ES-I3 (cell line): ENCODE data around the gene MAG.

Experiments
- H3K36me3 ChIP-seq: 2 replicates; pipeline ENCODE4 v1.6.1; 2013; ENCODE audit warnings: mild to moderate bottlenecking, low read length, control low read depth, moderate library complexity; ENCODE audit not compliant: insufficient read depth
- H3K4me1 ChIP-seq: 2 replicates; pipeline ENCODE4 v1.6.1; 2013; ENCODE audit warnings: mild to moderate bottlenecking, control low read depth, low read length; ENCODE audit not compliant: insufficient read depth
- H3K9ac ChIP-seq: 2 replicates; pipeline ENCODE4 v1.6.1; 2013; ENCODE audit warnings: low read depth, mild to moderate bottlenecking, low read length, moderate library complexity
- H3K9me3 ChIP-seq: 2 replicates; pipeline ENCODE4 v1.6.1; 2013; ENCODE audit warnings: mild to moderate bottlenecking, low read length, moderate library complexity; ENCODE audit not compliant: control insufficient read depth, insufficient read depth

The MAG gene

DNA sequence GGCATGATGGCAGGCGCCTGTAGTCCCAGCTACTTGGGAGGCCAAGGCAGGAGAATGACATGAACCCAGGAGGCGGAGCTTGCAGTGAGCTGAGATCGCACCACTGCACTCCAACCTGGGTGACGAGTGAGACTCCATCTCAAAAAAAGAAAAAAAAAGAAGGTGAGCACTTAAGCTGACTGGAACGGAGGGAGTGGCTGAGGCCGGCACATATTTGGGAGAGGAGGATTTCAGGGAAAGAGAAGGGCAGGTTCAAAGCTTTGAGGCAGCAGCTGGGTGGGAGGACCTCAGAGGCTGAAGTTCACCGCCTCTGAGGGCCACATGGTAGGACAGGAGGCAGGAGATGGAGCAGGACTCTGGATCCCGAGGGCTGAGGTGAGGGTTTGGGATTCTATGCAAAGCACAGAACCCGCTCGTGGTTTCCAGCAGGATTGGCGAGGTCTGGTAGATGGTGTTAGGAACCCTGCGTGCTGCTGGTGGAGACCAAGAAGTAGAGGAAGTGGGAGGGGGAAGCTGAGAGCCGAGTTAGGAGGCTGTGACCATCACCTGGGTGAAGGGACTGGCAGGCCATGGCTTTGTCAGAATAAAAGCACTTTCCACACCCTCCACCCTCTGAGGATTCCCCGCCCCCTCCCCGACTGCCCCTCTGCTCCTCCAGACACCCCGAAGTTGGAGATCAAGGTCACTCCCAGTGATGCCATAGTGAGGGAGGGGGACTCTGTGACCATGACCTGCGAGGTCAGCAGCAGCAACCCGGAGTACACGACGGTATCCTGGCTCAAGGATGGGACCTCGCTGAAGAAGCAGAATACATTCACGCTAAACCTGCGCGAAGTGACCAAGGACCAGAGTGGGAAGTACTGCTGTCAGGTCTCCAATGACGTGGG is 45.4 kb downstream of the MAG start:
- H3K9ac ChIP-seq: no peak overlapping the region
- peaks cover 1% of the 10 kb centered on the region; the same call in 1 of the 2 replicates for H3K4me1 ChIP-seq
- no peaks in the 10 kb centered on the region for H3K36me3 ChIP-seq
- H3K9me3 ChIP-seq: no peaks in the 10 kb centered on the region

- Histone ChIP-seq H3K9me3 (no peaks in the 10 kb centered on the region), H3K36me3 (no peaks in the 10 kb centered on the region), H3K9ac (no peak overlapping the region), H3K4me1 (peaks cover 3% of the 10 kb centered on the region; the same call in 1 of the 2 replicates)
These were observed 46.0 kb downstream of the MAG start for GRCh38 chr19:35337984-35338296.

- Histone ChIP-seq H3K36me3 (no peaks in the 10 kb centered on the region), H3K9me3 (no peaks in the 10 kb centered on the region), H3K9ac (no peak overlapping the region)
These were observed 48.5 kb downstream of the MAG start for GRCh38 chr19:35340431-35340830.

DNA sequence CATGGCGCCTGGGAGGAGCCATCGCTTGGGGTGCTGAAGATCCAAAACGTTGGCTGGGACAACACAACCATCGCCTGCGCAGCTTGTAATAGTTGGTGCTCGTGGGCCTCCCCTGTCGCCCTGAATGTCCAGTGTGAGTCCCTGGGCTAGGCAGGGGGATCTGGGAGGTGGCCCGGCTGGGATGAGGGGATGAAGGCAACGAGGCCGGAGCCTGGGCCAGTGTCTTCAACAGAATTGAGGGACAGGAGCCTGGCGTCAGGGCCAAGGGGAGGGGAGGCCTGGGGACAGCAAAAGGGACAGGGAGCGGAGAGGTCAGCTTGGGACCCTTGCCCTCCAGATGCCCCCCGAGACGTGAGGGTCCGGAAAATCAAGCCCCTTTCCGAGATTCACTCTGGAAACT is 49.0 kb downstream of the MAG start:
- Histone ChIP-seq H3K36me3 (no peaks in the 10 kb centered on the region), H3K4me1 (peaks cover 3% of the 10 kb centered on the region; the same call in 1 of the 2 replicates), H3K9ac (no peak overlapping the region), H3K9me3 (no peaks in the 10 kb centered on the region)

More at GRCh38 chr19:35340431-35340830, 48.5 kb downstream of the MAG start:
- H3K4me1 ChIP-seq: peaks cover 3% of the 10 kb centered on the region; the same call in 1 of the 2 replicates

DNA sequence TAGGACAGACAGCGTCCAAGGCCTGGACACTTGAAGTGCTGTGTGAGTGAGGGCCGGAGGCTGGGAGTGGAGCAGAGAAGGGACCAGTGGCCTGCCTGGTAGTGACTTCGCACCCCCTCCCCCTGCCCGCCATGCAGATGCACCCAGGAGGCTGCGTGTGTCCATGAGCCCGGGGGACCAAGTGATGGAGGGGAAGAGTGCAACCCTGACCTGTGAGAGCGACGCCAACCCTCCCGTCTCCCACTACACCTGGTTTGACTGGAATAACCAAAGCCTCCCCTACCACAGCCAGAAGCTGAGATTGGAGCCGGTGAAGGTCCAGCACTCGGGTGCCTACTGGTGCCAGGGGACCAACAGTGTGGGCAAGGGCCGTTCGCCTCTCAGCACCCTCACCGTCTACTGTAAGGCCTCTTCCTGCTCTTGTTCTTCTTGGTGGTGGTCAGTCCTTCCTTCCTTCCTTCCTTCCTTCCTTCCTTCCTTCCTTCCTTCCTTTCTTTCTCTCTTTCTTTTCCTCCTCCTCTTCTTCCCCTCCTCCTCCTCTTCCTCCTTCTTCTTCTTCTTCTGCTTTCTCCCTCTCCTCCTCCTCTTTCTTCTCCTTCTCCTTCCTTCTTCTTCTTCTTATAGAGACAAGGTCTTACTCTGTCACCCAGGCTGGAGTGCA is 49.7 kb downstream of the MAG start:
- Histone ChIP-seq H3K36me3 (no peaks in the 10 kb centered on the region), H3K9ac (no peak overlapping the region), H3K4me1 (peaks cover 3% of the 10 kb centered on the region; the same call in 1 of the 2 replicates), H3K9me3 (no peaks in the 10 kb centered on the region)

DNA sequence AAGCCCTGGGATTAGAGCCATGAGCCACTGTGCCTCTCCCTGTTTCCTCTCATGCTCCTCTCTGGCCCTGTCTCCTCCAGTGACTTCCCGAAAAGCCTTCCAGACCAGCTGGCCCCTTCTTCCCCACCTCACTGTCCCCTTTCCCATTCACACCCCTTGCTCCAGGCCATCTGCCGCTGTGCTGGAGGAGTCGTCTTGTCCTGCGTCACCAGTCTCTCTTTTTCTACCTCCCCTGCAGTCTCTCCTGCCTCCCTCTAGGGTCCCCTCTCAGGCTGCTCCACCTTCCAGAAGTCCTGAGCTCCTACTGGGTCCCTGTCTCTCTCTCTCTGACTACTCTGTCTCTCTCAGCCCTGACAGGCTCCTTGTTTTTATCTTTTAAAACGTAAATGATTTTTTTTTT is 50.5 kb downstream of the MAG start:
- no peaks in the 10 kb centered on the region for H3K36me3 ChIP-seq
- peaks cover 3% of the 10 kb centered on the region; the same call in 1 of the 2 replicates for H3K4me1 ChIP-seq
- no peaks in the 10 kb centered on the region for H3K9me3 ChIP-seq
- H3K9ac ChIP-seq: no peak overlapping the region

- Histone ChIP-seq H3K9me3 (no peaks in the 10 kb centered on the region), H3K4me1 (peaks cover 3% of the 10 kb centered on the region; the same call in 1 of the 2 replicates), H3K9ac (no peak overlapping the region), H3K36me3 (no peaks in the 10 kb centered on the region)
These were observed 52.6 kb downstream of the MAG start for GRCh38 chr19:35344511-35345031.

DNA sequence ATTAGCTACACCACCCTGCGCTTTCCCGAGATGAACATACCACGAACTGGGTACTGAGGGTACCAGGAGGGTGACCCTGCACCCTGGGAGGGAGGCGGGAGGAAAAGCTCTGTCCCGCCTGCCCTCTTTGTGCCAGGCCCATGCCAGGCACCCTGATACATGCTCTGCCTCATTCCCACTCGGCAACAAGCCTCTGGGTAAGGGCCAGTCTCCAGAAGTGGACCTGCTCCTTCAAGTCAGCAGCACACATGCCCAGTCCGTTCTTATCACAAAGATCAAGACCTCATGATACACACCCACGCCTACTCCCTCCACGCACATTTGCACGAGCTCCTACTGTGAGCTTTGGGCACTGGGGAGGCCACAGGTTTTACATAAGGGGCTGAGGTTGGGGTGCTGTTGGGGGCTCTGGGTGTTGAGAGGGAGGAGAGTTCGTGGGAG is 53.7 kb downstream of the MAG start:
- Histone ChIP-seq H3K9me3 (no peaks in the 10 kb centered on the region), H3K4me1 (peaks cover 3% of the 10 kb centered on the region; the same call in 1 of the 2 replicates), H3K9ac (no peak overlapping the region), H3K36me3 (no peaks in the 10 kb centered on the region)

DNA sequence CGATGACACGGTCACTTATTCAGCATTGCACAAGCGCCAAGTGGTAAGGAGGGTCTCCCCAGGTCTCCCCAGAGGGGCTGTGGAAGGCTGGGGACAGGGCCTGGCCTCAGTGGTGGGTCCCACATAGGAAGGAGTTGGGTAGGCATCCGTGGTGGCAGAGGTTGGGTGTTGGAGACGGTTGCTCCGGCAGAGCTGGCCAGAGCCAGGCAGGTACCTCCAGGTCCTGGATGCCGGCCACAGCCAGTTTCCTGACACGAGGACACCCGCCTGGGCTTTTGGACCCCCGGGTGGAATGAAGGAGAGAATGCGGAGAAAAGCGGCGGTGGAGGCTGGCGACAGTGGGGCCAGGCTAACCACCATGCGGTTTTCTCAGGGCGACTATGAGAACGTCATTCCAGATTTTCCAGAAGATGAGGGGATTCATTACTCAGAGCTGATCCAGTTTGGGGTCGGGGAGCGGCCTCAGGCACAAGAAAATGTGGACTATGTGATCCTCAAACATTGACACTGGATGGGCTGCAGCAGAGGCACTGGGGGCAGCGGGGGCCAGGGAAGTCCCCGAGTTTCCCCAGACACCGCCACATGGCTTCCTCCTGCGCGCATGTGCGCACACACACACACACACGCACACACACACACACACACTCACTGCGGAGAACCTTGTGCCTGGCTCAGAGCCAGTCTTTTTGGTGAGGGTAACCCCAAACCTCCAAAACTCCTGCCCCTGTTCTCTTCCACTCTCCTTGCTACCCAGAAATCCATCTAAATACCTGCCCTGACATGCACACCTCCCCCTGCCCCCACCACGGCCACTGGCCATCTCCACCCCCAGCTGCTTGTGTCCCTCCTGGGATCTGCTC is 54.5 kb downstream of the MAG start:
- H3K4me1 ChIP-seq: peaks cover 3% of the 10 kb centered on the region; the same call in 1 of the 2 replicates
- no peaks in the 10 kb centered on the region for H3K9me3 ChIP-seq
- H3K9ac ChIP-seq: no peak overlapping the region
- H3K36me3 ChIP-seq: no peaks in the 10 kb centered on the region

- Histone ChIP-seq H3K9ac (no peak within 1 kb of the TSS), H3K36me3 (no peaks in the 10 kb centered on the region), H3K4me1 (peaks cover 2% of the 10 kb centered on the region; the same call in 1 of the 2 replicates), H3K9me3 (no peaks in the 10 kb centered on the region)
These were observed 55.4 kb downstream of the MAG start, which contains the start of gene FFAR1 for GRCh38 chr19:35347171-35347929. Gene FFAR1 (plus strand): TSS chr19:35347902. CDS start chr19:35351552, 3,650 bp downstream.

GRCh38 chr19:35347930-35348298 is 56.0 kb downstream of the MAG start:
- no peaks in the 10 kb centered on the region for H3K9me3 ChIP-seq
- H3K9ac ChIP-seq: no peak overlapping the region
- no peaks in the 10 kb centered on the region for H3K4me1 ChIP-seq
- no peaks in the 10 kb centered on the region for H3K36me3 ChIP-seq

- Histone ChIP-seq H3K4me1 (no peaks in the 10 kb centered on the region), H3K9ac (no peak overlapping the region), H3K9me3 (no peaks in the 10 kb centered on the region), H3K36me3 (no peaks in the 10 kb centered on the region)
These were observed 57.1 kb downstream of the MAG start for GRCh38 chr19:35348911-35349611.
